Lung (tissue), 12 donors: ENCODE data around the gene ARID1A. TPM values are rescaled to one million over a fixed set of nuclear protein-coding genes. Genes with fewer than 3 reads are reported as not detected.

Experiments
- ATAC-seq: fragments of 200-7000 bp; cut with Tn5 transposase; one replicate; pipeline ENCODE4 v1.9.1; 2020; ENCODE audit warnings: moderate number of reproducible peaks; ENCODE audit not compliant: insufficient read depth, low FRiP score
- DNase-seq, 3 donors: peaks; one replicate each; pipeline ENCODE4 v3.0.0-alpha.2; 2013 to 2017
- H3K27ac ChIP-seq, 2 donors: one replicate each; pipeline ENCODE4 v1.5.1; 2013; ENCODE audit warnings: mild to moderate bottlenecking in 2 of 2, moderate library complexity in 2 of 2, control low read depth in 1 of 2, inconsistent platforms in 1 of 2, low read depth in 1 of 2, low read length in 1 of 2
- H3K27me3 ChIP-seq, 3 donors: one replicate each; pipeline ENCODE4 v1.5.1; 2013; ENCODE audit warnings: low read length in 2 of 3; ENCODE audit not compliant: control insufficient read depth in 3 of 3, insufficient read depth in 3 of 3
- H3K36me3 ChIP-seq, 4 donors: one replicate each; pipeline ENCODE4 v1.5.1; 2013; ENCODE audit warnings: low read length in 4 of 4, mild to moderate bottlenecking in 1 of 4, moderate library complexity in 1 of 4; ENCODE audit not compliant: control insufficient read depth in 4 of 4, insufficient read depth in 4 of 4
- H3K4me1 ChIP-seq, 5 donors: one replicate each; pipeline ENCODE4 v1.5.1; 2013; ENCODE audit warnings: low read length in 5 of 5, mild to moderate bottlenecking in 2 of 5, moderate library complexity in 1 of 5; ENCODE audit not compliant: control insufficient read depth in 5 of 5, insufficient read depth in 5 of 5
- H3K4me3 ChIP-seq: one replicate; pipeline ENCODE4 v1.5.1; 2013; ENCODE audit warnings: mild to moderate bottlenecking, control low read depth, moderate library complexity
- H3K9ac ChIP-seq, 2 donors: one replicate each; pipeline ENCODE4 v1.5.1; 2013; ENCODE audit warnings: low read length in 2 of 2, control low read depth in 1 of 2; ENCODE audit not compliant: insufficient read depth in 1 of 2
- H3K9me3 ChIP-seq, 4 donors: one replicate each; pipeline ENCODE4 v1.5.1; 2013; ENCODE audit warnings: low read length in 3 of 4, mild to moderate bottlenecking in 1 of 4, moderate library complexity in 1 of 4; ENCODE audit not compliant: control insufficient read depth in 4 of 4, insufficient read depth in 3 of 4
- CTCF ChIP-seq: IDR thresholded peaks from 2 replicates; pipeline ENCODE4 v1.5.1; 2012; ENCODE audit warnings: mild to moderate bottlenecking; ENCODE audit errors: control extremely low read depth, extremely low read depth
- WGBS, 2 donors: extraction: QIAGEN DNeasy Blood & Tissue Kit; methylation state at CpG; one replicate each; pipeline ENCODE4 v1.1.7; 2013; 5-methylcytosine and 5-hydroxymethylcytosine counted together
- polyA plus RNA-seq, 2 donors: library from polyadenylated mRNA; stranded (reverse); fragments of 200-250 nt; gene quantifications; one replicate each; pipeline ENCODE4 v1.2.1, GENCODE V29; 2013
- total RNA-seq, 2 donors: library from RNA; depleted of rRNA in 1 of 2; stranded (reverse); fragments of >200 nt in 1 of 2; gene quantifications; one replicate each; pipeline ENCODE4 v1.2.1, GENCODE V29; 2014 to 2021
- donor health status: control.
- donor health status: control.
- donor health status: Bipolar disorder and iron deficiency.
- donor health status: healthy.
- donor health status: DM: yes; HTN: yes; CAD: no.

The ARID1A gene
- total and polyA plus RNA-seq, 4 donors, result 16.1 to 119 (median 50.1) TPM

DNA sequence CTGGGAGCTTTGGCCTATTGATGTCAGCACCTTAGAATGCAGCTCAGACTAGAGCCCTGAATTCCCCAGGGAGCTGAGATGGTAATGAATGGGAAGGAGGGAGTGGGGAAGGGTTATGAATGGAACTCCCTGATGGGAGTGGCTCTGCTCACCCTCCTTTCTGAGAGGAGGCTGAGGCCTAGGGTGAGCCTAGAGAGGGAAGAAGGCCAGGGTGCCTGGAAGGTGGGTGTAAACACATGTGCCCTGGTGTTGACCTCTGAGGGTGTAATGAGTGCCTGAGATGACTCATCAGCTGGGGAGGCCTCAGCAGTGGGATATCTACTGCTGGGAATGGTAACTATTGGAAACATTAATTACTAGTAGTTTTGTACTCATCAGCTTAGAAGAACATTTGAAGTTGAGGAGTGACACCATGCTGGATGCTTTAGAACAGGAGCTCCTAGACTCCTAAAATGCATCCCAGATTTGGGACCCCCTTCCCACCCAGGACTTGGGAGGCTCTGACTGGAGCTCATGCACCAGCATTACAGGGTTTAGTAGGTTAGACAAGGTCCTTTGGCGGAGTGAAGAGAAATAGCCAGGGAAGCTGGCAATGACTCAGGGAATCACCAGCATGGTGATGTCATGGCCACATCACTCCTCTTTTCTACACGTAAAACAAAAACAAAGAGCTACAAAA is 76.0 kb downstream of the ARID1A start:
- peak; percentile 81 for ATAC-seq
- no peaks in the 10 kb centered on the region for H3K27me3 ChIP-seq
- no peak for TF ChIP-seq CTCF
- peaks cover 58 to 76% (median 68%) of the 10 kb centered on the region in 4 donors for H3K36me3 ChIP-seq
- H3K4me3 ChIP-seq, result no peak overlapping the region
- no peak for DNase-seq
- no peaks in the 10 kb centered on the region for H3K9me3 ChIP-seq
- peak overlapping the region; percentile 13 to 68 for H3K27ac ChIP-seq
- peaks cover 9 to 21% (median 16%) of the 10 kb centered on the region in 5 donors for H3K4me1 ChIP-seq
- no peak overlapping the region for H3K9ac ChIP-seq
- 78 to 92% methylated on average over 2 of the region's 2 CpGs for WGBS, 2 donors

- H3K36me3 ChIP-seq, result peaks cover 56 to 70% (median 64%) of the 10 kb centered on the region in 4 donors
- no peak overlapping the region for H3K9ac ChIP-seq
- WGBS, 2 donors, result 95% methylated on average over 4 of the region's 4 CpGs
- no peak overlapping the region for H3K4me3 ChIP-seq
- no peaks in the 10 kb centered on the region for H3K27me3 ChIP-seq
- no peaks in the 10 kb centered on the region for H3K9me3 ChIP-seq
- peak overlapping the region; percentile 56 to 76 for H3K27ac ChIP-seq
- no peak for TF ChIP-seq CTCF
- DNase-seq, result no peak
- peaks cover 9 to 19% (median 14%) of the 10 kb centered on the region in 5 donors for H3K4me1 ChIP-seq
- no peak for ATAC-seq
These were observed 76.9 kb downstream of the ARID1A start for GRCh38 chr1:26772687-26773086.

- H3K4me1 ChIP-seq, result peaks cover 0 to 13% (median 3%) of the 10 kb centered on the region in 5 donors
- H3K4me3 ChIP-seq, result no peak overlapping the region
- WGBS, 2 donors, result 96% methylated on average over 13 of the region's 13 CpGs
- ATAC-seq (no peak), DNase-seq (no peak)
- H3K36me3 ChIP-seq, result peaks cover 44 to 69% (median 62%) of the 10 kb centered on the region in 4 donors
- no peak for TF ChIP-seq CTCF
- no peak overlapping the region for H3K9ac ChIP-seq
- H3K27me3 ChIP-seq, result no peaks in the 10 kb centered on the region
- no peaks in the 10 kb centered on the region for H3K9me3 ChIP-seq
- no peak overlapping the region for H3K27ac ChIP-seq
These were observed 78.6 kb downstream of the ARID1A start for GRCh38 chr1:26774462-26774861.
